PC-3 (cell line): ENCODE data around the gene LMO4.

Source experiments
- CTCF ChIP-seq: fragments of 300-600 bp; sonication (generic); conservative IDR thresholded peaks from 2 replicates; pipeline ENCODE4 v1.5.1; 2017; ENCODE audit warnings: antibody characterized with exemption, low read depth, mild to moderate bottlenecking, low read length
- EZH2 ChIP-seq: fragments of 300-600 bp; sonication (generic); IDR thresholded peaks from one replicate; pipeline ENCODE4 v1.6.1; 2017; ENCODE audit warnings: antibody characterized with exemption, mild to moderate bottlenecking, low read length; ENCODE audit not compliant: unreplicated experiment
- EZH2phosphoT487 ChIP-seq: fragments of 300-600 bp; sonication (generic); IDR thresholded peaks from 2 replicates; pipeline ENCODE4 v1.6.1; 2018; ENCODE audit warnings: mild to moderate bottlenecking, antibody characterized with exemption, low read length, borderline replicate concordance

- TF ChIP-seq CTCF (no peak), EZH2 (no peak), EZH2phosphoT487 (no peak)
These were observed 57.6 kb downstream of the LMO4 start for GRCh38 chr1:87386217-87386790.
